Lower leg skin (tissue), 4 donors: ENCODE data around the gene ZNF512B. TPM values are rescaled to one million over a fixed set of nuclear protein-coding genes. Genes with fewer than 3 reads are reported as not detected.
"Not testable (repeated sequence)": the region's sequence is repeated elsewhere in the genome, so short reads cannot be mapped to it uniquely, and the experiment has no call there.

ENCODE experiments used
- DNase-seq, 2 donors: peaks; one replicate each; pipeline ENCODE4 v3.0.0-alpha.2; 2019; ENCODE audit warnings: low spot score in 2 of 2
- H3K4me3 ChIP-seq: fragments of 200-600 bp; sonication (generic); 2 replicates; pipeline ENCODE4 v1.5.1; 2017; ENCODE audit warnings: mild to moderate bottlenecking, low read depth; ENCODE audit not compliant: poor library complexity, severe bottlenecking
- CTCF ChIP-seq, 3 donors: fragments of 450-650 bp; IDR thresholded peaks; one replicate each; pipeline ENCODE4 v1.5.1; 2016; ENCODE audit warnings: antibody characterized with exemption in 3 of 3, mild to moderate bottlenecking in 3 of 3, moderate library complexity in 2 of 3
- POLR2A ChIP-seq, 2 donors: fragments of 450-650 bp; IDR thresholded peaks; one replicate each; pipeline ENCODE4 v1.6.1; 2016 to 2017; ENCODE audit warnings: antibody characterized with exemption in 2 of 2, mild to moderate bottlenecking in 1 of 2, moderate library complexity in 1 of 2
- WGBS, 2 donors: methylation state at CpG; one replicate each; pipeline ENCODE4 v1.1.5; 2018; 5-methylcytosine and 5-hydroxymethylcytosine counted together
- intact Hi-C: fragments of 100-400 bp; cut with DNase I; formaldehyde crosslinking; loops from one replicate; pipeline ENCODE4 v1.15.0; 2023; ENCODE audit warnings: low total_unique reads
- total RNA-seq, 4 donors: library from RNA; depleted of rRNA; stranded (reverse); fragments of >200 nt; gene quantifications; one replicate each; pipeline ENCODE4 v1.1.0, GENCODE V29; 2016

The ZNF512B gene
- total RNA-seq, 4 donors from 2014 or later: 15.3 to 19.8 (median 16.7) TPM

- intact Hi-C loops: no loop called here
- TF ChIP-seq POLR2A (IDR thresholded peaks at IDR 0.05) (no peak), CTCF (IDR thresholded peaks at IDR 0.05) (no peak)
- 83 to 84% methylated on average over 37 of the region's 37 CpGs for WGBS, 2 donors
- no peak overlapping the region for H3K4me3 ChIP-seq
- DNase-seq: no peak
Measured at GRCh38 chr20:63934271-63935068, 35.3 kb downstream of the ZNF512B start.

- DNase-seq: no peak
- WGBS, 2 donors: 87 to 90% methylated on average over 5 of the region's 5 CpGs
Measured at GRCh38 chr20:63933646-63934045, 36.1 kb downstream of the ZNF512B start.

GRCh38 chr20:63932606-63933160 lies 37.0 kb downstream of the ZNF512B start:
- intact Hi-C loops: no loop called here
- no peak for DNase-seq
- H3K4me3 ChIP-seq: no peak overlapping the region
- 92% methylated on average over 16 to 17 of the region's 17 CpGs for WGBS, 2 donors
- TF ChIP-seq CTCF (IDR thresholded peaks at IDR 0.05): no peak
- no peak for TF ChIP-seq POLR2A (IDR thresholded peaks at IDR 0.05)

More at GRCh38 chr20:63933646-63934045, 36.1 kb downstream of the ZNF512B start:
- intact Hi-C loops: no loop called here
- TF ChIP-seq POLR2A (IDR thresholded peaks at IDR 0.05): no peak
- TF ChIP-seq CTCF (IDR thresholded peaks at IDR 0.05): no peak
- no peak overlapping the region for H3K4me3 ChIP-seq

- TF ChIP-seq POLR2A (IDR thresholded peaks at IDR 0.05) (no peak), CTCF (IDR thresholded peaks at IDR 0.05) (no peak)
- DNase-seq: no peak
- intact Hi-C loops: no loop called here
- H3K4me3 ChIP-seq: no peak overlapping the region
- WGBS, 2 donors: 93 to 94% methylated on average over 18 to 19 of the region's 19 CpGs
Measured at GRCh38 chr20:63931735-63932134, 38.0 kb downstream of the ZNF512B start.

- 90 to 92% methylated on average over 37 of the region's 37 CpGs for WGBS, 2 donors
- no peak for DNase-seq
- H3K4me3 ChIP-seq: no peak overlapping the region
- TF ChIP-seq POLR2A (IDR thresholded peaks at IDR 0.05) (no peak), CTCF (IDR thresholded peaks at IDR 0.05) (no peak)
- intact Hi-C loops: no loop called here
Measured at GRCh38 chr20:63930971-63931553, 38.7 kb downstream of the ZNF512B start.

GRCh38 chr20:63929473-63929883 lies 40.3 kb downstream of the ZNF512B start:
- H3K4me3 ChIP-seq, intact Hi-C loops, DNase-seq: not testable (repeated sequence)
- WGBS, 2 donors: 94 to 97% methylated on average over 29 to 31 of the region's 31 CpGs
